Lung (tissue), 12 donors: ENCODE results near the gene GSKIP. TPM values are rescaled to one million over a fixed set of nuclear protein-coding genes. Genes with fewer than 3 reads are reported as not detected.

Source experiments
- ATAC-seq: fragments of 200-7000 bp; cut with Tn5 transposase; one replicate; pipeline ENCODE4 v1.9.1; 2020; ENCODE audit warnings: moderate number of reproducible peaks; ENCODE audit not compliant: insufficient read depth, low FRiP score
- DNase-seq, 3 donors: peaks; one replicate each; pipeline ENCODE4 v3.0.0-alpha.2; 2013 to 2017
- H3K27ac ChIP-seq, 2 donors: one replicate each; pipeline ENCODE4 v1.5.1; 2013; ENCODE audit warnings: mild to moderate bottlenecking in 2 of 2, moderate library complexity in 2 of 2, control low read depth in 1 of 2, inconsistent platforms in 1 of 2, low read depth in 1 of 2, low read length in 1 of 2
- H3K27me3 ChIP-seq, 3 donors: one replicate each; pipeline ENCODE4 v1.5.1; 2013; ENCODE audit warnings: low read length in 2 of 3; ENCODE audit not compliant: control insufficient read depth in 3 of 3, insufficient read depth in 3 of 3
- H3K36me3 ChIP-seq, 4 donors: one replicate each; pipeline ENCODE4 v1.5.1; 2013; ENCODE audit warnings: low read length in 4 of 4, mild to moderate bottlenecking in 1 of 4, moderate library complexity in 1 of 4; ENCODE audit not compliant: control insufficient read depth in 4 of 4, insufficient read depth in 4 of 4
- H3K4me1 ChIP-seq, 5 donors: one replicate each; pipeline ENCODE4 v1.5.1; 2013; ENCODE audit warnings: low read length in 5 of 5, mild to moderate bottlenecking in 2 of 5, moderate library complexity in 1 of 5; ENCODE audit not compliant: control insufficient read depth in 5 of 5, insufficient read depth in 5 of 5
- H3K4me3 ChIP-seq: one replicate; pipeline ENCODE4 v1.5.1; 2013; ENCODE audit warnings: mild to moderate bottlenecking, control low read depth, moderate library complexity
- H3K9ac ChIP-seq, 2 donors: one replicate each; pipeline ENCODE4 v1.5.1; 2013; ENCODE audit warnings: low read length in 2 of 2, control low read depth in 1 of 2; ENCODE audit not compliant: insufficient read depth in 1 of 2
- H3K9me3 ChIP-seq, 4 donors: one replicate each; pipeline ENCODE4 v1.5.1; 2013; ENCODE audit warnings: low read length in 3 of 4, mild to moderate bottlenecking in 1 of 4, moderate library complexity in 1 of 4; ENCODE audit not compliant: control insufficient read depth in 4 of 4, insufficient read depth in 3 of 4
- CTCF ChIP-seq: IDR thresholded peaks from 2 replicates; pipeline ENCODE4 v1.5.1; 2012; ENCODE audit warnings: mild to moderate bottlenecking; ENCODE audit errors: control extremely low read depth, extremely low read depth
- WGBS, 2 donors: extraction: QIAGEN DNeasy Blood & Tissue Kit; methylation state at CpG; one replicate each; pipeline ENCODE4 v1.1.7; 2013; 5-methylcytosine and 5-hydroxymethylcytosine counted together
- polyA plus RNA-seq, 2 donors: library from polyadenylated mRNA; stranded (reverse); fragments of 200-250 nt; gene quantifications; one replicate each; pipeline ENCODE4 v1.2.1, GENCODE V29; 2013
- total RNA-seq, 2 donors: library from RNA; depleted of rRNA in 1 of 2; stranded (reverse); fragments of >200 nt in 1 of 2; gene quantifications; one replicate each; pipeline ENCODE4 v1.2.1, GENCODE V29; 2014 to 2021
- donor health status: control.
- donor health status: control.
- donor health status: Bipolar disorder and iron deficiency.
- donor health status: healthy.
- donor health status: DM: yes; HTN: yes; CAD: no.

The GSKIP gene
- total and polyA plus RNA-seq, 4 donors, result 8.2 to 20.6 (median 15.0) TPM

GRCh38 chr14:96385385-96385784 is 22.1 kb downstream of the GSKIP start:
- ATAC-seq (no peak), DNase-seq (no peak)
- 95 to 97% methylated on average over 3 of the region's 3 CpGs for WGBS, 2 donors
- Histone ChIP-seq H3K27me3 (peaks cover 0 to 2% (median 0%) of the 10 kb centered on the region in 3 donors), H3K9ac (no peak overlapping the region), H3K9me3 (no peaks in the 10 kb centered on the region), H3K4me1 (no peaks in the 10 kb centered on the region), H3K36me3 (peaks cover 3 to 18% (median 9%) of the 10 kb centered on the region in 4 donors), H3K27ac (no peak overlapping the region), H3K4me3 (no peak overlapping the region)
- TF ChIP-seq CTCF, result no peak

GRCh38 chr14:96390965-96391292 is 27.6 kb downstream of the GSKIP start:
- Histone ChIP-seq H3K4me3 (peak overlapping the region; percentile 40), H3K36me3 (peaks cover 0 to 6% (median under 1%) of the 10 kb centered on the region in 4 donors), H3K27ac (no peak overlapping the region), H3K9me3 (no peaks in the 10 kb centered on the region), H3K9ac (peak overlapping the region in 1 of 2 donors; percentile 19), H3K4me1 (peaks cover 0 to 7% (median 3%) of the 10 kb centered on the region in 5 donors), H3K27me3 (peaks cover 0 to 7% (median 0%) of the 10 kb centered on the region in 3 donors)
- DNase-seq (no peak), ATAC-seq (no peak)
- no peak for TF ChIP-seq CTCF
- 5% methylated on average over 13 of the region's 13 CpGs for WGBS, 2 donors

GRCh38 chr14:96391293-96392118 is 28.2 kb downstream of the GSKIP start:
- ATAC-seq (peak; percentile 99), DNase-seq (peak; percentile 93 to 97 (median 94))
- Histone ChIP-seq H3K27ac (peak overlapping the region in 1 of 2 donors; percentile 81), H3K36me3 (peaks cover 0 to 2% (median under 1%) of the 10 kb centered on the region in 4 donors), H3K27me3 (peaks cover 0 to 7% (median 0%) of the 10 kb centered on the region in 3 donors), H3K9me3 (no peaks in the 10 kb centered on the region), H3K4me3 (peak overlapping the region; percentile 86), H3K9ac (peak overlapping the region; percentile 19 to 40), H3K4me1 (peaks cover 0 to 7% (median 3%) of the 10 kb centered on the region in 5 donors)
- WGBS, 2 donors, result 1% methylated on average over 62 to 79 of the region's 79 CpGs
- TF ChIP-seq CTCF, result no peak
